Mesendoderm (in vitro differentiated cells): ENCODE data around the gene SHC3.

Experiments used
- DNase-seq: peaks from one replicate; pipeline ENCODE4 v3.0.0; 2013
- H2AK5ac ChIP-seq: 2 replicates; pipeline ENCODE4 v1.6.1; 2013; ENCODE audit warnings: low read length, inconsistent platforms
- H2BK120ac ChIP-seq: 2 replicates; pipeline ENCODE4 v1.6.1; 2013; ENCODE audit warnings: low read depth, mild to moderate bottlenecking, low read length, moderate library complexity, mixed read lengths
- H2BK15ac ChIP-seq: replicated peaks from 2 replicates; pipeline ENCODE4 v1.6.1; 2013; ENCODE audit warnings: low read depth, mild to moderate bottlenecking, moderate library complexity
- H2BK5ac ChIP-seq: 2 replicates; pipeline ENCODE4 v1.6.1; 2013; ENCODE audit warnings: low read length, inconsistent platforms
- H3K18ac ChIP-seq: 2 replicates; pipeline ENCODE4 v1.6.1; 2013; ENCODE audit warnings: mild to moderate bottlenecking, low read length, mixed read lengths
- H3K23ac ChIP-seq: one replicate; pipeline ENCODE4 v1.6.1; 2013; ENCODE audit warnings: low read length
- H3K27ac ChIP-seq: 2 replicates; pipeline ENCODE4 v1.5.1; 2013; ENCODE audit warnings: low read depth, mild to moderate bottlenecking, inconsistent platforms, low read length, moderate library complexity
- H3K27me3 ChIP-seq: 2 replicates; pipeline ENCODE4 v1.6.1; 2013; ENCODE audit warnings: low read length, control low read depth, mild to moderate bottlenecking, inconsistent platforms; ENCODE audit not compliant: insufficient read depth, poor library complexity
- H3K36me3 ChIP-seq: 2 replicates; pipeline ENCODE4 v1.6.1; 2013; ENCODE audit warnings: low read length, inconsistent platforms; ENCODE audit not compliant: control insufficient read depth, insufficient read depth
- H3K4ac ChIP-seq: one replicate; pipeline ENCODE4 v1.6.1; 2013; ENCODE audit warnings: low read depth, mild to moderate bottlenecking, low read length, moderate library complexity
- H3K4me1 ChIP-seq: 2 replicates; pipeline ENCODE4 v1.6.1; 2013; ENCODE audit warnings: low read depth, low read length, inconsistent platforms; ENCODE audit not compliant: control insufficient read depth
- H3K4me2 ChIP-seq: 2 replicates; pipeline ENCODE4 v1.6.1; 2013; ENCODE audit warnings: low read length
- H3K4me3 ChIP-seq: 2 replicates; pipeline ENCODE4 v1.5.1; 2013; ENCODE audit warnings: mild to moderate bottlenecking, low read length
- H3K56ac ChIP-seq: one replicate; pipeline ENCODE4 v1.6.1; 2013; ENCODE audit warnings: low read length
- H3K79me1 ChIP-seq: 2 replicates; pipeline ENCODE4 v1.6.1; 2013; ENCODE audit warnings: low read length, inconsistent platforms
- H3K79me2 ChIP-seq: 2 replicates; pipeline ENCODE4 v1.6.1; 2013; ENCODE audit warnings: mild to moderate bottlenecking, low read length; ENCODE audit not compliant: control insufficient read depth, insufficient read depth
- H3K9ac ChIP-seq: 2 replicates; pipeline ENCODE4 v1.6.1; 2013; ENCODE audit warnings: low read length, inconsistent platforms
- H4K5ac ChIP-seq: one replicate; pipeline ENCODE4 v1.6.1; 2013; ENCODE audit warnings: low read length
- H4K8ac ChIP-seq: one replicate; pipeline ENCODE4 v1.6.1; 2013; ENCODE audit warnings: low read depth, mild to moderate bottlenecking, control low read depth, low read length, moderate library complexity
- WGBS: extraction: QIAGEN DNeasy Blood & Tissue Kit; methylation state at CpG from one replicate; pipeline ENCODE4 v1.1.7; 2013; ENCODE audit warnings: low lambda C conversion rate, missing lambda C conversion rate; ENCODE audit not compliant: insufficient coverage; ENCODE audit errors: extremely low coverage; 5-methylcytosine and 5-hydroxymethylcytosine counted together

The SHC3 gene

GRCh38 chr9:89172398-89172797, 6.2 kb downstream of the SHC3 start:
- Histone ChIP-seq H4K5ac (no peak overlapping the region), H3K27ac (no peak overlapping the region), H3K27me3 (no peaks in the 10 kb centered on the region), H3K4me3 (no peak overlapping the region), H3K79me2 (peaks cover 2% of the 10 kb centered on the region), H3K36me3 (no peaks in the 10 kb centered on the region), H3K23ac (no peak overlapping the region), H3K9ac (no peak overlapping the region), H3K56ac (no peak overlapping the region), H4K8ac (no peak overlapping the region), H3K4ac (no peak overlapping the region), H2BK15ac (no peak overlapping the region), H3K4me1 (no peaks in the 10 kb centered on the region), H2BK5ac (no peak overlapping the region), H2AK5ac (no peak overlapping the region), H3K18ac (no peak overlapping the region), H3K4me2 (no peak overlapping the region), H3K79me1 (peaks cover 2% of the 10 kb centered on the region), H2BK120ac (no peak overlapping the region)
- WGBS: no CpG with 5 or more reads among the region's 2 CpGs
- no peak for DNase-seq

GRCh38 chr9:89171693-89172092, 6.9 kb downstream of the SHC3 start:
- Histone ChIP-seq H3K9ac (no peak overlapping the region), H3K23ac (no peak overlapping the region), H2BK120ac (no peak overlapping the region), H3K4ac (no peak overlapping the region), H3K18ac (no peak overlapping the region), H3K79me1 (peaks cover 2% of the 10 kb centered on the region), H3K4me1 (no peaks in the 10 kb centered on the region), H2BK5ac (no peak overlapping the region), H3K4me3 (no peak overlapping the region), H3K36me3 (no peaks in the 10 kb centered on the region), H4K8ac (no peak overlapping the region), H2BK15ac (no peak overlapping the region), H3K79me2 (peaks cover 2% of the 10 kb centered on the region), H3K56ac (no peak overlapping the region), H4K5ac (no peak overlapping the region), H3K27ac (no peak overlapping the region), H3K4me2 (no peak overlapping the region), H3K27me3 (no peaks in the 10 kb centered on the region), H2AK5ac (no peak overlapping the region)
- peak; percentile 46 for DNase-seq
- WGBS: no CpG with 5 or more reads among the region's 4 CpGs

- Histone ChIP-seq H3K4me1 (no peaks in the 10 kb centered on the region), H3K23ac (no peak overlapping the region), H3K9ac (no peak overlapping the region)
Observed at GRCh38 chr9:89171231-89171630, 7.4 kb downstream of the SHC3 start.

GRCh38 chr9:89168901-89169813, 9.5 kb downstream of the SHC3 start:
- H3K4ac ChIP-seq: no peak overlapping the region
- no peak overlapping the region for H3K23ac ChIP-seq
- H3K36me3 ChIP-seq: no peaks in the 10 kb centered on the region
- no peaks in the 10 kb centered on the region for H3K27me3 ChIP-seq
- H3K79me2 ChIP-seq: no peaks in the 10 kb centered on the region
- DNase-seq: no peak
- H4K8ac ChIP-seq: no peak overlapping the region
- H3K4me1 ChIP-seq: no peaks in the 10 kb centered on the region
- no peaks in the 10 kb centered on the region for H3K79me1 ChIP-seq
- no peak overlapping the region for H2BK15ac ChIP-seq
- no peak overlapping the region for H4K5ac ChIP-seq
- no peak overlapping the region for H3K4me2 ChIP-seq
- H2BK5ac ChIP-seq: no peak overlapping the region
- WGBS: no CpG with 5 or more reads among the region's 9 CpGs
- H3K27ac ChIP-seq: no peak overlapping the region
- H3K18ac ChIP-seq: no peak overlapping the region
- no peak overlapping the region for H3K56ac ChIP-seq
- no peak overlapping the region for H2AK5ac ChIP-seq
- H2BK120ac ChIP-seq: no peak overlapping the region
- no peak overlapping the region for H3K9ac ChIP-seq
- no peak overlapping the region for H3K4me3 ChIP-seq

More at GRCh38 chr9:89171231-89171630, 7.4 kb downstream of the SHC3 start:
- H3K36me3 ChIP-seq: no peaks in the 10 kb centered on the region
- no peak overlapping the region for H2AK5ac ChIP-seq
- H3K79me1 ChIP-seq: peaks cover 2% of the 10 kb centered on the region
- no CpG with 5 or more reads among the region's 3 CpGs for WGBS
- no peak overlapping the region for H4K5ac ChIP-seq
- peaks cover 2% of the 10 kb centered on the region for H3K79me2 ChIP-seq
- no peak overlapping the region for H3K4ac ChIP-seq
- H2BK120ac ChIP-seq: no peak overlapping the region
- DNase-seq: no peak
- H4K8ac ChIP-seq: no peak overlapping the region
- no peaks in the 10 kb centered on the region for H3K27me3 ChIP-seq
- H2BK15ac ChIP-seq: no peak overlapping the region
- no peak overlapping the region for H3K27ac ChIP-seq
- no peak overlapping the region for H3K18ac ChIP-seq
- no peak overlapping the region for H2BK5ac ChIP-seq
- no peak overlapping the region for H3K56ac ChIP-seq
- H3K4me3 ChIP-seq: no peak overlapping the region
- no peak overlapping the region for H3K4me2 ChIP-seq

- H3K9ac ChIP-seq: no peak overlapping the region
- H2BK120ac ChIP-seq: no peak overlapping the region
- DNase-seq: no peak
- H3K79me2 ChIP-seq: no peaks in the 10 kb centered on the region
- H3K23ac ChIP-seq: no peak overlapping the region
- H3K18ac ChIP-seq: no peak overlapping the region
- H2BK5ac ChIP-seq: no peak overlapping the region
- no peak overlapping the region for H3K4ac ChIP-seq
- H4K8ac ChIP-seq: no peak overlapping the region
- no peak overlapping the region for H2AK5ac ChIP-seq
- no peaks in the 10 kb centered on the region for H3K4me1 ChIP-seq
- H3K27ac ChIP-seq: no peak overlapping the region
- no peak overlapping the region for H2BK15ac ChIP-seq
- no CpG with 5 or more reads among the region's 5 CpGs for WGBS
- H3K4me3 ChIP-seq: no peak overlapping the region
- H3K36me3 ChIP-seq: no peaks in the 10 kb centered on the region
- no peak overlapping the region for H4K5ac ChIP-seq
- no peak overlapping the region for H3K4me2 ChIP-seq
- H3K27me3 ChIP-seq: no peaks in the 10 kb centered on the region
- H3K79me1 ChIP-seq: no peaks in the 10 kb centered on the region
- no peak overlapping the region for H3K56ac ChIP-seq
Observed at GRCh38 chr9:89167788-89168187, 10.8 kb downstream of the SHC3 start.
